Iris pigment epithelial cell (primary cell): ENCODE measurements around the gene NAT16.
A peak's percentile ranks its signal among the peaks of the same experiment; 100 is the strongest.

Experiments used
- DNase-seq: peaks from one replicate; pipeline ENCODE4 v3.0.0-alpha.2; 2011; ENCODE audit warnings: low read depth

The NAT16 gene

GRCh38 chr7:101156866-101157589 lies 23.1 kb downstream of the NAT16 start:
- no peak for DNase-seq

GRCh38 chr7:101156277-101156676 lies 23.8 kb downstream of the NAT16 start:
- DNase-seq: peak; percentile 27

- DNase-seq: no peak
Measured at GRCh38 chr7:101155303-101155702, 24.8 kb downstream of the NAT16 start.

GRCh38 chr7:101154693-101155102 lies 25.4 kb downstream of the NAT16 start:
- no peak for DNase-seq

GRCh38 chr7:101153969-101154692 lies 26.0 kb downstream of the NAT16 start, which contains the start of gene AP1S1:
Gene AP1S1, plus strand, starts transcription at chr7:101154476. Its CDS starts 39 bp downstream, at chr7:101154515.
- DNase-seq: peak; percentile 93

GRCh38 chr7:101151908-101152651 lies 28.0 kb downstream of the NAT16 start:
- no peak for DNase-seq

GRCh38 chr7:101140746-101141382 lies 39.2 kb downstream of the NAT16 start:
- no peak for DNase-seq

GRCh38 chr7:101140339-101140699 lies 39.8 kb downstream of the NAT16 start:
- DNase-seq: peak; percentile 65

GRCh38 chr7:101138213-101138870 lies 41.8 kb downstream of the NAT16 start:
- DNase-seq: peak; percentile 97

- DNase-seq: peak; percentile 63
Measured at GRCh38 chr7:101137651-101138212, 42.4 kb downstream of the NAT16 start.

GRCh38 chr7:101134399-101134980 lies 45.6 kb downstream of the NAT16 start:
- peak; percentile 80 for DNase-seq

- DNase-seq: peak; percentile 70
Measured at GRCh38 chr7:101133621-101134398, 46.3 kb downstream of the NAT16 start.

- peak; percentile 49 for DNase-seq
Measured at GRCh38 chr7:101132626-101133600, 47.2 kb downstream of the NAT16 start.

- peak; percentile 57 for DNase-seq
Measured at GRCh38 chr7:101129603-101130117, 50.4 kb downstream of the NAT16 start.

GRCh38 chr7:101128040-101128834 lies 51.9 kb downstream of the NAT16 start:
- DNase-seq: peak; percentile 70

GRCh38 chr7:101127460-101128039 lies 52.5 kb downstream of the NAT16 start:
- DNase-seq: peak; percentile 31
